Spinal cord (tissue), 10 donors: ENCODE data around the gene UMAD1. TPM values are rescaled to one million over a fixed set of nuclear protein-coding genes. Genes with fewer than 3 reads are reported as not detected.

Experiments used
- DNase-seq, 6 donors: peaks; one replicate each; pipeline versions ENCODE4 v3.0.0 to v3.0.0-alpha.2; 2013 to 2015; ENCODE audit warnings: low spot score in 6 of 6, low read depth in 4 of 6
- H3K27ac ChIP-seq: one replicate; pipeline ENCODE4 v1.5.1; 2013; ENCODE audit warnings: low read depth, low read length, control low read depth
- H3K27me3 ChIP-seq: one replicate; pipeline ENCODE4 v1.6.1; 2013; ENCODE audit warnings: low read length; ENCODE audit not compliant: control insufficient read depth, insufficient read depth
- H3K36me3 ChIP-seq: one replicate; pipeline ENCODE4 v1.6.1; 2013; ENCODE audit warnings: low read length; ENCODE audit not compliant: control insufficient read depth, insufficient read depth
- H3K4me1 ChIP-seq: one replicate; pipeline ENCODE4 v1.6.1; 2013; ENCODE audit warnings: low read length; ENCODE audit not compliant: control insufficient read depth, insufficient read depth
- H3K4me3 ChIP-seq: one replicate; pipeline ENCODE4 v1.5.1; 2013; ENCODE audit warnings: low read depth, low read length, control low read depth
- H3K9me3 ChIP-seq: one replicate; pipeline ENCODE4 v1.6.1; 2013; ENCODE audit warnings: low read length; ENCODE audit not compliant: control insufficient read depth, insufficient read depth
- WGBS: methylation state at CpG from one replicate; pipeline ENCODE4 v1.1.5; 2013; ENCODE audit warnings: missing lambda C conversion rate; ENCODE audit not compliant: insufficient coverage; 5-methylcytosine and 5-hydroxymethylcytosine counted together
- polyA plus RNA-seq, 2 donors: library from polyadenylated mRNA; unstranded; fragments of 120-200 nt; gene quantifications; one replicate each; pipeline ENCODE4 v1.2.1, GENCODE V29; 2013; ENCODE audit not compliant: insufficient read length in 2 of 2
- small RNA-seq: library from RNA; depleted of rRNA; stranded (forward); fragments of <200 nt; gene quantifications from one replicate; pipeline ENCODE3, GENCODE V24; 2014; ENCODE audit warnings: low replicate concordance
- total RNA-seq, 2 donors: library from RNA; depleted of rRNA in 1 of 2; stranded (reverse); fragments of 120-200 nt in 1 of 2; fragments of >200 nt in 1 of 2; gene quantifications; one replicate each; pipeline versions ENCODE4 v1.2.3 to v1.2.4, GENCODE V29; 2013 to 2014
- donor health status: healthy.

Gene UMAD1
- total and polyA plus RNA-seq, 4 donors, result 12.9 to 18.1 (median 14.7) TPM

GRCh38 chr7:7922684-7923385, 282.3 kb downstream of the UMAD1 start:
- H3K27me3 ChIP-seq, result no peaks in the 10 kb centered on the region
- WGBS, result no CpG with 5 or more reads among the region's 7 CpGs
- DNase-seq, result peak in 2 of 6 donors; percentile 16 to 33
- no peaks in the 10 kb centered on the region for H3K36me3 ChIP-seq
- H3K4me3 ChIP-seq, result no peak overlapping the region
- H3K9me3 ChIP-seq, result no peaks in the 10 kb centered on the region
- H3K27ac ChIP-seq, result no peak overlapping the region
- no peaks in the 10 kb centered on the region for H3K4me1 ChIP-seq

GRCh38 chr7:7923818-7924217, 283.3 kb downstream of the UMAD1 start:
- Histone ChIP-seq H3K4me1 (no peaks in the 10 kb centered on the region), H3K4me3 (no peak overlapping the region), H3K27me3 (no peaks in the 10 kb centered on the region), H3K9me3 (no peaks in the 10 kb centered on the region), H3K27ac (no peak overlapping the region), H3K36me3 (no peaks in the 10 kb centered on the region)
- 100% methylated on average over 1 of the region's 1 CpG for WGBS
- no peak for DNase-seq

DNA sequence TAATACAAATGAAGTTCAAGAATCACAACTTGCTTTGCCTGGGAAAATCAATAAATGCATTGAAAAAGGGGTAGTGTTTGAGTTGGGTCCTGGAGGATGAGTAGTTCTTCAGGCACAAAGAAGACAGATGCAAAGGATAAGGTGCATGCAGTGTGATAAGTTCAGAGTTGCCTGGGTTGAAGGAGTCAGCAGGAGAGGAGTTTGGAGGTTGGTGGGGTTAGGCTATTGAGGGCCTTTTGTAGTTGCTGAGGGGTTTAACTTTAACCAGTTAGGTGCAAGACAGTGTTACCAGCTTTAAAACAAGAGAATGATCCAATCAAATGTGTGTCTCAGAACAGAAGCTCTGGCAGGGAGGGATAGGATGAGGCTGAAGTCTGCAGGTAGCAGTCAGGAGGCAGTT, 283.8 kb downstream of the UMAD1 start:
- H3K27me3 ChIP-seq, result no peaks in the 10 kb centered on the region
- H3K27ac ChIP-seq, result no peak overlapping the region
- DNase-seq, result no peak
- no peaks in the 10 kb centered on the region for H3K36me3 ChIP-seq
- no peaks in the 10 kb centered on the region for H3K9me3 ChIP-seq
- H3K4me1 ChIP-seq, result no peaks in the 10 kb centered on the region
- H3K4me3 ChIP-seq, result no peak overlapping the region

Small RNA genes lying within 50 kb of the gene (small RNA-seq; reads per million reads assigned to genes)
- not detected for gene RNU6-534P

Other genes with a start within 250 kb of the UMAD1 start
- 10 to 100 TPM in 1 of 2 donors, 1 to 10 TPM in 1; 6.8 to 18.3 TPM for gene COL28A1, start 104.9 kb upstream of the UMAD1 start, total RNA-seq
- gene COL28A1, start 104.9 kb upstream of the UMAD1 start, polyA plus RNA-seq, result 1 to 10 TPM; 6.4 to 7.9 TPM
- gene MIOS, start 73.9 kb upstream of the UMAD1 start, total RNA-seq, result 10 to 100 TPM; 35.2 to 60.4 TPM
- 10 to 100 TPM; 23.4 to 31.0 TPM for gene MIOS, start 73.9 kb upstream of the UMAD1 start, polyA plus RNA-seq
- gene RPA3, start 77.9 kb downstream of the UMAD1 start, total RNA-seq, result 10 to 100 TPM; 26.5 to 34.0 TPM
- 10 to 100 TPM; 30.7 to 36.3 TPM for gene RPA3, start 77.9 kb downstream of the UMAD1 start, polyA plus RNA-seq